HG03097 (cell line): ENCODE results near the gene MTG2.

Experiments
- ATAC-seq: cut with Tn5 transposase; IDR thresholded peaks from one replicate; pipeline ENCODE4 v1.9.1; 2021; ENCODE audit not compliant: unreplicated experiment, low FRiP score

The MTG2 gene

GRCh38 chr20:62202083-62202395 is 19.2 kb downstream of the MTG2 start:
- ATAC-seq, result no peak

- ATAC-seq, result no peak
Measured at GRCh38 chr20:62202676-62203377, 20.0 kb downstream of the MTG2 start.

GRCh38 chr20:62203378-62204030 is 20.7 kb downstream of the MTG2 start:
- ATAC-seq, result no peak

- no peak for ATAC-seq
Measured at GRCh38 chr20:62205618-62206387, 23.0 kb downstream of the MTG2 start.

GRCh38 chr20:62206388-62206775 is 23.6 kb downstream of the MTG2 start:
- no peak for ATAC-seq

- no peak for ATAC-seq
Measured at GRCh38 chr20:62208061-62208794, 25.4 kb downstream of the MTG2 start.

- no peak for ATAC-seq
Measured at GRCh38 chr20:62208795-62209755, 26.2 kb downstream of the MTG2 start.

- ATAC-seq, result no peak
Measured at GRCh38 chr20:62209850-62210495, 27.1 kb downstream of the MTG2 start.

GRCh38 chr20:62210496-62210855 is 27.6 kb downstream of the MTG2 start:
- ATAC-seq, result no peak

GRCh38 chr20:62211216-62211615 is 28.4 kb downstream of the MTG2 start:
- ATAC-seq, result no peak

GRCh38 chr20:62211769-62212288 is 29.0 kb downstream of the MTG2 start:
- no peak for ATAC-seq

GRCh38 chr20:62212299-62212698 is 29.5 kb downstream of the MTG2 start:
- ATAC-seq, result no peak

- ATAC-seq, result no peak
Measured at GRCh38 chr20:62214067-62214466, 31.2 kb downstream of the MTG2 start.

GRCh38 chr20:62215020-62215990 is 32.5 kb downstream of the MTG2 start:
- no peak for ATAC-seq

GRCh38 chr20:62215991-62216635 is 33.3 kb downstream of the MTG2 start:
- no peak for ATAC-seq

GRCh38 chr20:62216636-62217566 is 34.1 kb downstream of the MTG2 start:
- no peak for ATAC-seq
